Astrocyte (in vitro differentiated cells and primary cell): Measurements from ENCODE around the gene CRELD2. TPM values are rescaled to one million over a fixed set of nuclear protein-coding genes. Genes with fewer than 3 reads are reported as not detected.

Experiments used
- DNase-seq: peaks from one replicate; pipeline ENCODE4 v3.0.0-alpha.2; 2010; ENCODE audit warnings: low read depth
- FAIRE-seq: peaks from 2 replicates; lab custom pipeline; 2011; peaks lifted over from hg19 to GRCh38; lab: Jason Lieb, UNC
- H2AFZ ChIP-seq: 2 replicates; pipeline ENCODE4 v1.6.0; 2012; ENCODE audit warnings: low read depth, low read length, inconsistent platforms
- H3K27ac ChIP-seq: 2 replicates; pipeline ENCODE4 v1.5.1; 2011; ENCODE audit warnings: low read depth, low read length, inconsistent platforms
- H3K27me3 ChIP-seq: 2 replicates; pipeline ENCODE4 v1.6.0; 2011; ENCODE audit warnings: low read length, inconsistent platforms; ENCODE audit not compliant: insufficient read depth
- H3K36me3 ChIP-seq: 2 replicates; pipeline ENCODE4 v1.5.1; 2011; ENCODE audit warnings: low read length, inconsistent platforms; ENCODE audit not compliant: insufficient read depth
- H3K4me1 ChIP-seq: 2 replicates; pipeline ENCODE4 v1.5.1; 2011; ENCODE audit warnings: low read length, inconsistent platforms; ENCODE audit not compliant: insufficient read depth
- H3K4me2 ChIP-seq: 2 replicates; pipeline ENCODE4 v1.6.0; 2012; ENCODE audit warnings: low read length, inconsistent platforms
- H3K4me3 ChIP-seq: 2 replicates; pipeline ENCODE4 v1.5.1; 2011; ENCODE audit warnings: low read depth, mild to moderate bottlenecking, low read length, inconsistent platforms; ENCODE audit not compliant: insufficient read depth
- H3K79me2 ChIP-seq: 2 replicates; pipeline ENCODE4 v1.6.0; 2012; ENCODE audit warnings: mild to moderate bottlenecking, low read length, inconsistent platforms; ENCODE audit not compliant: insufficient read depth
- H3K9ac ChIP-seq: 2 replicates; pipeline ENCODE4 v1.6.0; 2012; ENCODE audit warnings: mild to moderate bottlenecking, low read length, inconsistent platforms
- H3K9me3 ChIP-seq: 2 replicates; pipeline ENCODE4 v1.5.1; 2012; ENCODE audit warnings: low read depth, mild to moderate bottlenecking, low read length, inconsistent platforms; ENCODE audit not compliant: insufficient read depth
- H4K20me1 ChIP-seq: 2 replicates; pipeline ENCODE4 v1.6.0; 2012; ENCODE audit warnings: low read length, inconsistent platforms; ENCODE audit not compliant: insufficient read depth
- H3K27ac Mint-ChIP-seq: one replicate; pipeline ENCODE4 v1.8.0; 2021; ENCODE audit warnings: mild to moderate bottlenecking, mixed read lengths; ENCODE audit not compliant: unreplicated experiment
- H3K27me3 Mint-ChIP-seq: one replicate; pipeline ENCODE4 v1.8.0; 2021; ENCODE audit warnings: low read depth, mixed read lengths; ENCODE audit not compliant: unreplicated experiment
- H3K36me3 Mint-ChIP-seq: one replicate; pipeline ENCODE4 v1.8.0; 2021; ENCODE audit warnings: low read depth, mixed read lengths; ENCODE audit not compliant: unreplicated experiment
- H3K4me1 Mint-ChIP-seq: one replicate; pipeline ENCODE4 v1.8.0; 2021; ENCODE audit warnings: low read depth, mixed read lengths; ENCODE audit not compliant: unreplicated experiment
- H3K4me3 Mint-ChIP-seq: one replicate; pipeline ENCODE4 v1.8.0; 2021; ENCODE audit warnings: mild to moderate bottlenecking, moderate library complexity, mixed read lengths; ENCODE audit not compliant: unreplicated experiment
- H3K9me3 Mint-ChIP-seq: one replicate; pipeline ENCODE4 v1.8.0; 2021; ENCODE audit warnings: mild to moderate bottlenecking, mixed read lengths; ENCODE audit not compliant: unreplicated experiment
- CTCF ChIP-seq: IDR thresholded peaks from 2 replicates; pipeline ENCODE4 v1.5.1; 2011; ENCODE audit warnings: low read depth, mild to moderate bottlenecking, inconsistent platforms, low read length, moderate library complexity; ENCODE audit not compliant: insufficient read depth
- EZH2 ChIP-seq: IDR thresholded peaks from 2 replicates; pipeline ENCODE4 v1.6.1; 2012; ENCODE audit warnings: mild to moderate bottlenecking, low read length, inconsistent platforms; ENCODE audit not compliant: insufficient read depth
- total RNA-seq: library from RNA; stranded (reverse); gene quantifications from 2 replicates; pipeline ENCODE4 v1.2.1, GENCODE V29; 2021

The CRELD2 gene
- total RNA-seq, 1 donor from 2014 or later: 49.6 TPM

DNA sequence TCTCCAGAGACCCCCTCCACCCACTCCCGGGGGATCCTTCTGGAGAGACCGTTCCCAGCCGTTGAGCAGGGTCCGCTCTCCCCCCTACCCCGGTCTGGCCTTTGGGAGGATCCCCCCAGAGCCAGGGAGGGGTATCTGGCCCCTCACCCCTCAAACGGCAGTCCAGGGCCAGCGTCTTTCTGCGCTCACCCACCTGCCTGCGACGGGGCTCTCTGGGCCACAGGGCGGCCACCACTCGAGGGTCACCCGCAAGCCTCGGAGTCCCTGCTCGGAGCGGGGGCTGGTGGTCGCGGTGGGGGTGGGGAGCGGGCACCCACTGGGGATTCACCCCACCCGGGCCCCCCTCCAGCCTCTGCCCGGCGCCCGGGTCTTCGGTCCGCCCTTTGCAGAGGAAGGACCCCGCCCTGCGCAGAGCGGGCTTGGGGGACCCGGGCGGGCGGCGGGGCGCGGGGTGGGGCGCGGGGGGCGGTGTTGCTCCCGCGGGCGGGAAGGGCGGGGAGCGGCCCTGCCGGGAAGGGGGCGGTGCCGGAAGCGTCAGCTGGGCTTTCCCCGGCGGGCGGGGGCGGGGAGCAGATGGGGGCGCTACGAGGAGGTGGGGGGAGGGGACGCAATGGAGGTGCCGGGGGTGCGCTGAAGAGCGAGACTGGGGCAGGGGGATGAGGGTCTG, 16.6 kb downstream of the CRELD2 start:
- Histone ChIP-seq H4K20me1 (no peaks in the 10 kb centered on the region), H3K36me3 (no peaks in the 10 kb centered on the region), H3K4me1 (peaks cover 18% of the 10 kb centered on the region), H3K4me3 (no peak overlapping the region), H3K79me2 (no peaks in the 10 kb centered on the region), H3K27ac (no peak overlapping the region), H3K4me2 (peak overlapping the region; percentile 62), H3K9ac (no peak overlapping the region), H3K9me3 (no peaks in the 10 kb centered on the region), H2AFZ (no peak overlapping the region), H3K27me3 (no peaks in the 10 kb centered on the region)
- DNase-seq (no peak), FAIRE-seq (no peak)
- no peak for TF ChIP-seq CTCF
- TF ChIP-seq EZH2: no peak
- peaks cover 12% of the 10 kb centered on the region for H3K27me3 Mint-ChIP-seq
- peaks cover 5% of the 10 kb centered on the region for H3K9me3 Mint-ChIP-seq
- H3K27ac Mint-ChIP-seq: no peak overlapping the region
- H3K4me3 Mint-ChIP-seq: no peak overlapping the region
- no peaks in the 10 kb centered on the region for H3K36me3 Mint-ChIP-seq
- H3K4me1 Mint-ChIP-seq: no peaks in the 10 kb centered on the region

DNA sequence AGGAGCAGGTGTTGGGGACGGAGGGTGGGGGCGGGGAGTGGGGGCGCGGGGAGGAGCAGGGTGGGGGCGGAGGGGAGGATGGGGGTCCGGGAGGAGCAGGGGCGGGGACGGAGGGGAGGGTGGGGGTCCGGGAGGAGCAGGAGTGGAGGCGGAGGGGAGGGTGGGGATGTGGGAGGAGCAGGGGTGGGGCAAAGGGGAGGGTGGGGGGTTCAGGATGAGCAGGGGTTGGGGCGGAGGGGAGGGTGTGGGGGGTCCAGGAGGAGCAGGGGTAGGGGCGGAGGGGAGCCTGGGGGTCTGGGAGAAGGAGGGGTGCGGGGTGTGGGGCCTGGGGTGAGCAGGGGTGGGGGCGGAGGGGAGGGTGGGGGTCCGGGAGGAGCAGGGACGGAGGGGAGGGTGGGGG, 17.1 kb downstream of the CRELD2 start:
- no peak for FAIRE-seq

More for the DNA sequence above, 17.1 kb downstream of the CRELD2 start:
- H3K4me3 ChIP-seq: no peak overlapping the region
- DNase-seq: no peak
- TF ChIP-seq EZH2: no peak
- TF ChIP-seq CTCF: no peak
- H3K4me1 Mint-ChIP-seq: no peaks in the 10 kb centered on the region
- H3K27ac Mint-ChIP-seq: no peak overlapping the region
- no peaks in the 10 kb centered on the region for H4K20me1 ChIP-seq
- H3K4me2 ChIP-seq: no peak overlapping the region
- no peaks in the 10 kb centered on the region for H3K27me3 ChIP-seq
- no peaks in the 10 kb centered on the region for H3K36me3 Mint-ChIP-seq
- H3K9me3 Mint-ChIP-seq: peaks cover 5% of the 10 kb centered on the region
- H3K27ac ChIP-seq: no peak overlapping the region
- no peaks in the 10 kb centered on the region for H3K36me3 ChIP-seq
- H3K9me3 ChIP-seq: no peaks in the 10 kb centered on the region
- H3K79me2 ChIP-seq: no peaks in the 10 kb centered on the region
- no peak overlapping the region for H3K4me3 Mint-ChIP-seq
- no peak overlapping the region for H2AFZ ChIP-seq
- no peak overlapping the region for H3K9ac ChIP-seq
- peaks cover 7% of the 10 kb centered on the region for H3K27me3 Mint-ChIP-seq
- H3K4me1 ChIP-seq: peaks cover 18% of the 10 kb centered on the region
